Right ventricle myocardium superior (tissue), 1 donor: ENCODE data around the gene ANO3. TPM values are rescaled to one million over a fixed set of nuclear protein-coding genes. Genes with fewer than 3 reads are reported as not detected.
"Not testable (repeated sequence)": the region's sequence is repeated elsewhere in the genome, so short reads cannot be mapped to it uniquely, and the experiment has no call there.

Source experiments
- ATAC-seq: fragments of 200-7000 bp; cut with Tn5 transposase; one replicate; pipeline ENCODE4 v1.9.1; 2020; ENCODE audit warnings: mild to moderate bottlenecking; ENCODE audit not compliant: poor library complexity
- DNase-seq: peaks from one replicate; pipeline ENCODE4 v3.0.0-alpha.2; 2020
- intact Hi-C: fragments of 100-400 bp; cut with DNase I; formaldehyde crosslinking; loops from one replicate; pipeline ENCODE4 v1.11.2; 2022
- total RNA-seq: library from RNA; stranded (reverse); fragmentation: NEBNext Ultra II Directional; extraction: Animal tissue kit (Norgen Biotek cat#: 25700); gene quantifications from one replicate; pipeline ENCODE4 v1.2.1, GENCODE V29; 2021
- donor health status: DM: no; HTN: yes; CAD: no; lungs with severe emphysema.

ANO3 gene
- total RNA-seq, 1 donor from 2014 or later = 0.05 TPM

GRCh38 chr11:26551186-26551801 is 219.4 kb downstream of the ANO3 start:
- DNase-seq = no peak
- ATAC-seq = no peak
- intact Hi-C loops = no loop called here

DNA sequence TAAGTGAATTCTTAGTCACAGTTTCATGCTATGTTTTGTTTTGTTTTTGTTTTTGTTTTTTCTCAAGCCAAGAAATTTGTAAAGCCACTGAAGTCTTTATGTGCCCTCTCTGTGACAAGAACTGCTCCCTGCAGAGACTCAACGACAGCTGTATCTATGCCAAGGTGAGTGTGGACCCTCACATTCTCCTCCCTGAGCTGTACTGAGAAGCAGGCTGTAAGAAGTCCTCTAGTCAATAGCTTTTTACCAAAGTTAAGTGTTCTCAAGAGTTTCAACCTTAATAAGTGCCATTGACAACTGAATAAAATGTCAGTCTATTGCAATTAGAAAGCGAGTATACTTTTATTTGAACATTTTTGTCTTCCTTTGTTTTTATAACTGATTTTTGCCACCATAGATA is 221.3 kb downstream of the ANO3 start:
- intact Hi-C loops = no loop called here
- ATAC-seq = no peak
- DNase-seq = no peak

- intact Hi-C loops = no loop called here
- ATAC-seq (no peak), DNase-seq (no peak)
Observed at GRCh38 chr11:26554455-26554854, 222.5 kb downstream of the ANO3 start.

- intact Hi-C loops = no loop called here
- DNase-seq (no peak), ATAC-seq (no peak)
Observed at GRCh38 chr11:26556582-26556981, 224.7 kb downstream of the ANO3 start.

DNA sequence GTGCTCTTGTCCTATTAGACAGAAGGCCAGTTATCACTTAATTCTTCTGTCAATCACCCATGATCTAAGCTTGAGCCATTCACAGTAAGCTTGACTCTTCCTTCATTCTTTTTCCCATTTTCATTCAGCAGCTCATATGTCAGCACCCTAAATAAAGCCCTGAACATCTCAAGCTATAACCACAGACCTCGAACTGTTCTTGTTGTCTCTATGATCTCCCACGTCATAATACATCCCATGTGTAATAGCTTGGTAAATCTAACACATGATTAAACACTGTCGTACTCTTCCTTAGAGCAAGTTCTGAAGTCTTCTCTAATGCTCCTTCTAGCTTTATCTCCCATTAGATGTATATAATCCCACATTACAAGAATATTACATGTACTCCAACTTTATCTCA is 225.7 kb downstream of the ANO3 start:
- ATAC-seq (no peak), DNase-seq (no peak)
- intact Hi-C loops = no loop called here

GRCh38 chr11:26558190-26558589 is 226.3 kb downstream of the ANO3 start:
- intact Hi-C loops = no loop called here
- no peak for DNase-seq
- ATAC-seq = no peak

DNA sequence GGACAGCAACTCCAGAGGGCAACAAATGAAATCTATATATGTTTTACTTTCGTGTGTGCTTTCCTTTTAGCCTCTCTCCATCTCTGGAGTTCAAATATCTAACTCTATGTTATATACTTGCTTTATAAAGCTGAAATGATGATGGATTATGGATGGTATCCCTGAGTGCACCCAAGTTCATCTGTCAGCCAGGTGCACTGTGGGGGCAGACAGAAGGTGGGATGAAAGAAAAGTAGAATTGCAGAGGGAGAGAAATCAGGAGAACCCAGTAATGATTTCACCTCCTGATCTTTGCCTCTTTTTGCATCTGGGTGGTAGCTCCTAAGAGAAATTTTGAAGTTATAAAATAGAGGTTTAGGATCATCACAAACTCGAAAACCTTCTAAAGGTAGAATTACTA is 237.7 kb downstream of the ANO3 start:
- DNase-seq (no peak), ATAC-seq (no peak)
- intact Hi-C loops = no loop called here

GRCh38 chr11:26571861-26572654 is 240.1 kb downstream of the ANO3 start, which contains the start of gene MUC15:
TSS of gene MUC15 (minus strand) at chr11:26572263. CDS start at chr11:26567094, 5,169 bp downstream.
- no peak for ATAC-seq
- intact Hi-C loops = no loop called here
- no peak for DNase-seq

- intact Hi-C loops = no loop called here
- DNase-seq (no peak), ATAC-seq (no peak)
Observed at GRCh38 chr11:26572770-26573402, 241.0 kb downstream of the ANO3 start.

DNA sequence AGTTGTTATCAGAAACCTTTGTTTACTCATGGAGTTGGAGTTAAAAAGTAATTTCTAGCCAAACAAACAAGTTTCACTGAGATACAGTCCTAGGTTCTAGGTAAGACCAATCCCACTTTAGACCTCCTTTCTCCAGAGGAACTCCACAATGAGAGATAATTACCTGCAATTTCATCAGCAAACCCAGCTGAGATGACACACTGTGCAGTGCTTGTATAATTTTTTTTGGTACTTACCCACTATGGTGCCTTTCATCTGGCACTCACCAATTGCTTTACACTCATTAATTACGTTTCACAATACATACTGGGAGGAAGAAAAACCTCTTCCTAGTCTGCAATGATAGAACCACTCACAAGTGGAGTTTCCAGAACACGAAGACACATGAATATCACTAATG is 242.0 kb downstream of the ANO3 start:
- intact Hi-C loops = no loop called here
- DNase-seq (no peak), ATAC-seq (no peak)

- intact Hi-C loops = no loop called here
- ATAC-seq (no peak), DNase-seq (no peak)
Observed at GRCh38 chr11:26575946-26576345, 244.0 kb downstream of the ANO3 start.

DNA sequence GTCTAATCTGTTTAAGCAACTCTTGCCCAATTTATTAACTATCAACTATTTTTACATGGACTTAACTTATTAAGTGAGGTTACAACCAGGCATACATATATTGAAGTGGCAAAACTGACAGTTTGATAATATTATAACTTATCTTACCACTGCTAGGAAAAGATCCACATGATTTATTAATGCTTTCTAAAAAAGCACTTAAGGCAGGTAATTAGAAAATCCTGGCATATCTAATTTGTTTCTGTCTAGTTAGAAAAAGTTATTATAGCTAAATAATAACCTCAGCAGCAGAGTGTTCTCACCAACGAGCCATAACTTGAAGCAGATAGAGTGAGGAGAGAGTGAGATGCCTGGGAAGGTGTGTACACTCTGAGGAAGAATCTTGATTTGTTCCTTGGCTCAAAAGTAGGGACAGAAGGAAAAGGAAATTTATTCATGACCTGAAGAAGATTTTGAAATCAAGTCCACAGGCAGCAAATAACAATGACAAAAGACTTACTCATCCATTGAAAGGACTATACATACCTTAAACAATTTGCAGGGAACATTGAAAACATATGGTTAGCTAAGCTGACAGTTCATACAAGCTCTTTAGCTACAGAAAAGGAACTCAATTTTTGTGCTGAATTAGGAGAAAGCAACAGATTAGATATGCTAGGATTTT is 247.2 kb downstream of the ANO3 start:
- ATAC-seq (no peak), DNase-seq (no peak)
- intact Hi-C loops = no loop called here

GRCh38 chr11:26579683-26580082 is 247.8 kb downstream of the ANO3 start:
- no peak for ATAC-seq
- intact Hi-C loops = no loop called here

GRCh38 chr11:26580929-26581328 is 249.0 kb downstream of the ANO3 start:
- intact Hi-C loops = no loop called here
- DNase-seq (no peak), ATAC-seq (no peak)

More at GRCh38 chr11:26579683-26580082, 247.8 kb downstream of the ANO3 start:
- DNase-seq = no peak

DNA sequence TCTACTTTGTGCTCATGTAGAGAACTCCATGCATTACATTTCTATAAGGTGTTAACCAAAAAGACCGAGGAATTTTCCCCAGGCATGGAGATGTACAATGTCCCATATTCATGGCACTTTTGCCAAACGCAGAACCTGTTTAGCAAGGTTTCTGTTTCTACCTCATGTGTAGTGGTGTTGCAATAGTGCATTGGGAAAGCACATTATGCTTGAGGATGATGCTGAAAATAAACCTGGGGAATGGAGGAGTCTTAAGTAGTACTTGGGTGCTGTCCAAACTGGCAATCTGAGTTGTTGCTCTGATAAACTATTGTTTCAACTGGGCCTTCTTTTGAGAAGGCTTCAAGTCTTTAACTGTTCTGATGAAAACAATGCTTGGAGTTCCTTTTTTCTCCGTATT is 251.6 kb downstream of the ANO3 start:
- DNase-seq (no peak), ATAC-seq (no peak)
- intact Hi-C loops = no loop called here

- intact Hi-C loops = no loop called here
- DNase-seq (no peak), ATAC-seq (no peak)
Observed at GRCh38 chr11:26584818-26585217, 252.9 kb downstream of the ANO3 start.

- ATAC-seq (no peak), DNase-seq (no peak)
- intact Hi-C loops = no loop called here
Observed at GRCh38 chr11:26587073-26587472, 255.1 kb downstream of the ANO3 start.

GRCh38 chr11:26593691-26594090 is 261.8 kb downstream of the ANO3 start:
- DNase-seq (no peak), ATAC-seq (no peak)
- intact Hi-C loops = no loop called here

- intact Hi-C loops, ATAC-seq, DNase-seq: not testable (repeated sequence)
Observed at GRCh38 chr11:26595207-26595865, 263.4 kb downstream of the ANO3 start.
